ENCODE measurements around the gene FRAS1. TPM values are rescaled to one million over a fixed set of nuclear protein-coding genes. Genes with fewer than 3 reads are reported as not detected.

The FRAS1 gene
- total RNA-seq, 1 experiment from 2014 or later: 82.0 TPM

- TF ChIP-seq ZNF396 (CRISPR knock-in tag; IDR thresholded peaks at IDR 0.05; ENCODE audit: borderline replicate concordance) (no peak), STAT6 (CRISPR knock-in tag; conservative IDR thresholded peaks at IDR 0.05; ENCODE audit: low read depth) (no peak), NFYB (CRISPR knock-in tag; conservative IDR thresholded peaks at IDR 0.05; ENCODE audit: low read depth) (no peak), TCF7 (CRISPR knock-in tag; IDR thresholded peaks at IDR 0.05; ENCODE audit: low read depth) (no peak), ZNF121 (CRISPR knock-in tag; IDR thresholded peaks at IDR 0.05) (no peak), ETV6 (CRISPR knock-in tag; IDR thresholded peaks at IDR 0.05) (no peak), ATF6 (CRISPR knock-in tag; IDR thresholded peaks at IDR 0.05) (no peak), AR (CRISPR knock-in tag; IDR thresholded peaks at IDR 0.05) (no peak), ZNF232 (CRISPR knock-in tag; IDR thresholded peaks at IDR 0.05) (no peak), PRDM15 (CRISPR knock-in tag; IDR thresholded peaks at IDR 0.05) (no peak), FOXK1 (CRISPR knock-in tag; IDR thresholded peaks at IDR 0.05) (no peak), ZNF423 (CRISPR knock-in tag; IDR thresholded peaks at IDR 0.05) (no peak), ZNF317 (CRISPR knock-in tag; IDR thresholded peaks at IDR 0.05; ENCODE audit: borderline replicate concordance, low read depth) (no peak)
- DNase-seq (ENCODE audit: low spot score) (no peak), ATAC-seq (no peak)
- H3K9me3 Mint-ChIP-seq: peaks cover 30% of the 10 kb centered on the region
- H3K27me3 Mint-ChIP-seq (ENCODE audit: low read depth): no peaks in the 10 kb centered on the region
- no peak overlapping the region for H3K4me3 Mint-ChIP-seq
- no peak overlapping the region for H3K27ac Mint-ChIP-seq
- H3K4me1 Mint-ChIP-seq: peaks cover 27% of the 10 kb centered on the region
- peaks cover 48% of the 10 kb centered on the region for H3K36me3 Mint-ChIP-seq
- ChIA-PET POLR2A (no interaction called here), CTCF (no interaction called here)
These were observed 41.9 kb downstream of the FRAS1 start for GRCh38 chr4:78099058-78099457.

GRCh38 chr4:78100060-78100459 lies 42.9 kb downstream of the FRAS1 start:
- Mint-ChIP-seq H3K27me3 (ENCODE audit: low read depth) (no peaks in the 10 kb centered on the region), H3K27ac (peak overlapping the region; percentile 81), H3K4me1 (peaks cover 31% of the 10 kb centered on the region), H3K4me3 (no peak overlapping the region), H3K9me3 (peaks cover 34% of the 10 kb centered on the region), H3K36me3 (peaks cover 48% of the 10 kb centered on the region)
- POLR2A ChIA-PET: no interaction called here
- DNase-seq (ENCODE audit: low spot score) (no peak), ATAC-seq (no peak)
- CTCF ChIA-PET: no interaction called here
- TF ChIP-seq TEAD1 (CRISPR knock-in tag; IDR thresholded peaks at IDR 0.05) (no peak), ZNF423 (CRISPR knock-in tag; IDR thresholded peaks at IDR 0.05) (no peak), CTCF (IDR thresholded peaks at IDR 0.05) (no peak), ZNF317 (CRISPR knock-in tag; IDR thresholded peaks at IDR 0.05; ENCODE audit: borderline replicate concordance, low read depth) (no peak), ZNF425 (CRISPR knock-in tag; conservative IDR thresholded peaks at IDR 0.05) (no peak), ZNF121 (CRISPR knock-in tag; IDR thresholded peaks at IDR 0.05) (no peak)

Measured in WTC11 (cell line).